Measurements from ENCODE around the gene PSMA6.

The PSMA6 gene

GRCh38 chr14:35362911-35363374, 70.8 kb downstream of the PSMA6 start:
- no peak for DNase-seq (ENCODE audit: insufficient read length, low spot score)
- FAIRE-seq: peak; percentile 86
- no peak for TF ChIP-seq POLR2AphosphoS5 (IDR thresholded peaks at IDR 0.05; ENCODE audit: low read depth, low read length)
- no peak for TF ChIP-seq TAF1 (IDR thresholded peaks at IDR 0.05; ENCODE audit: low read depth, low read length)
- no peak for TF ChIP-seq PAX5 (IDR thresholded peaks at IDR 0.05; ENCODE audit: insufficient read depth, low read length, severe bottlenecking)
- no peak for TF ChIP-seq POLR2A (IDR thresholded peaks at IDR 0.05; ENCODE audit: low read depth, low read length)
- TF ChIP-seq SPI1 (IDR thresholded peaks at IDR 0.05; ENCODE audit: low read depth, low read length): no peak
- TF ChIP-seq POU2F2 (IDR thresholded peaks at IDR 0.05; ENCODE audit: low read depth, low read length): peak; percentile 79; the same call in 1 of the 2 replicates

DNA sequence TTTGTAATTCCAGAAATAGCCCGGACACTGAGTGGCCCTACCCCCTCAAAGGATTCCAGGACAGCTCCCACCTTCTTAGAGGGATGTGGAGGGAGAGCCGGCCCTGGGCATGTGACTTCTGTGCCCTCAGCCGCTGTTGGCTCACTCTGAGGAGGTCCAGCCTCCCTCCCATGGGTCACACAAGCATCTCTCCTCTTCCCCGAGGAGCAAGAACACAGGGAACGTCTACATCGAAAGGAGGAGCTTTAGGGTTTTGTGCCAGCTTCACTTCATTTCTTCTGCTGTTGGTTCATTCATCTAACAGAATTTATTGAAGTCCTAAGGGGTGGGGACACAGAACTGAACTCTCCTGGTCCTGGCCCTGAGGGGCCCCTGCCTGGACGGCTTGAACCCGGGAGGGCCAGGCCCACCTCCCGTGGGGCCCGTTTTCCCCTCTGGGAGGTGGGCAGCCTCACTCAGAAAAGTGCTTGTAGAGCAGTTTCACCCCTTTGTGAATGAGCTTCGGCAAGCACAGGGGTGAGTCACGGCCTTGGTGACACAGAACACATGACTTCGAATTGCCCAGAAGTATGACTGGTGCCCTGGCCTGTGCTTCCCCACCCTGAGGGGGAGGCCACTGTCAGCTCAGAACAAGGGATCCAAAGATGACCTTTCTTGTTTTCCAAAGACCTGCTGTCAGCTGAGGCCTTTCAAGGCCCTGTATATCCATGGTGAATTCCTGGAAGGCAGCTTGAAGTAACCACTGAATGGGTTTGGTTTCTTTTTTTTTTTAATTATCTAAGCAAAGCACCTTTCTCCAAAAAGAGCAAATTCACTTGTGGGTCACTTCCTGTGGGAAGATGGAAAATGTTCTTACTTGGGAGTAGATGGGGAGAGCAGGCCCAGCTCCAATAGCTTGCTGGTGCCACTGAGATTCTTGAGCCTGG, 73.2 kb downstream of the PSMA6 start:
- FAIRE-seq (peak; percentile 56), DNase-seq (ENCODE audit: insufficient read length, low spot score) (no peak)

DNA sequence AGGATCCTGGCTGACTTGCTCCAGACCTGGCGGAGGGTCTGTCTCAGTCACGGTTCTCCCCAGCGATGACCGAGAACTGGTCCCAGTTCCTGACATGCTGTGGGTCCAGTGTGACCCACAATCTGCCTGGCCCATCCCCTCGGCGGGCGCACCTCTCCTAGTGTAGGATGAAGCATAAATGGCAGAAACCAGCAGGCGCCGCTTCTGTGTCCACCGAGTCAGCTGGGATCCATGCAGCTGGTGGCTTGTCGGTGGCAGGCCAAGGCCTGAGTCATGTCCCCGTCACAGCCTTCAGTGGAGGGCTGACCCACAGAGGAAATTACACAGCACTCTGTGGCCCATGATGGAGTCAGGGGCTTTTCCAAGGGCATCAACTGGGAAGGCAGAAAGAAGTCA, 73.9 kb downstream of the PSMA6 start:
- no peak for DNase-seq (ENCODE audit: insufficient read length, low spot score)
- FAIRE-seq: no peak

More for the DNA sequence above, 73.2 kb downstream of the PSMA6 start:
- TF ChIP-seq PAX5 (IDR thresholded peaks at IDR 0.05; ENCODE audit: insufficient read depth, low read length, severe bottlenecking) (no peak), POLR2A (IDR thresholded peaks at IDR 0.05; ENCODE audit: low read depth, low read length) (no peak), POU2F2 (IDR thresholded peaks at IDR 0.05; ENCODE audit: low read depth, low read length) (no peak), TAF1 (IDR thresholded peaks at IDR 0.05; ENCODE audit: low read depth, low read length) (no peak), SPI1 (IDR thresholded peaks at IDR 0.05; ENCODE audit: low read depth, low read length) (no peak), POLR2AphosphoS5 (IDR thresholded peaks at IDR 0.05; ENCODE audit: low read depth, low read length) (no peak)

DNA sequence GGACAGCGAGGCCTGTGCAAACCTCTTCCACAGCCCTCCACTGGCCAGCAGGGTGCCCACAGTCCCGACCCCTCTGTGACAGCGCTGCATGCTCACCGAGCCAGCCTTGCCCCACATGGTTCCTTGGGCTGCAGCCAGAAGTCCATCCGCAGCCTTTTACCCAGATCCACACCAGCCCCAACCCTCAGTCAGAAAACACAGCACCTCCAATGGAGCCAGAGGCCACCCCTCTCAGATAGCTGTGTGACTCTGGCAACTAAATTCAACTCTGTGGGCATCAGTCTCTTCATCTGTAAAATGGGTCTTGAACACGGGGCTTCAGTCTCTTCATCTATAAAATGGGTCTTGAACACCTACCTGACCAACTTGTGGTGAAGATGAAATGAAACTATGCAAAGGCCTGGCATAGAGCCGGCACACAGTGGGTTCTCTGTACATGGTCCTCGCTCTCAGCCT, 74.4 kb downstream of the PSMA6 start:
- TF ChIP-seq POLR2AphosphoS5 (IDR thresholded peaks at IDR 0.05; ENCODE audit: low read depth, low read length): no peak
- TF ChIP-seq PAX5 (IDR thresholded peaks at IDR 0.05; ENCODE audit: insufficient read depth, low read length, severe bottlenecking): no peak
- no peak for TF ChIP-seq POLR2A (IDR thresholded peaks at IDR 0.05; ENCODE audit: low read depth, low read length)
- TF ChIP-seq POU2F2 (IDR thresholded peaks at IDR 0.05; ENCODE audit: low read depth, low read length): no peak
- TF ChIP-seq TAF1 (IDR thresholded peaks at IDR 0.05; ENCODE audit: low read depth, low read length): no peak
- TF ChIP-seq SPI1 (IDR thresholded peaks at IDR 0.05; ENCODE audit: low read depth, low read length): no peak
- FAIRE-seq: no peak
- no peak for DNase-seq (ENCODE audit: insufficient read length, low spot score)

More for the DNA sequence above, 73.9 kb downstream of the PSMA6 start:
- no peak for TF ChIP-seq PAX5 (IDR thresholded peaks at IDR 0.05; ENCODE audit: insufficient read depth, low read length, severe bottlenecking)
- TF ChIP-seq POLR2A (IDR thresholded peaks at IDR 0.05; ENCODE audit: low read depth, low read length): no peak
- no peak for TF ChIP-seq TAF1 (IDR thresholded peaks at IDR 0.05; ENCODE audit: low read depth, low read length)
- no peak for TF ChIP-seq POU2F2 (IDR thresholded peaks at IDR 0.05; ENCODE audit: low read depth, low read length)
- no peak for TF ChIP-seq POLR2AphosphoS5 (IDR thresholded peaks at IDR 0.05; ENCODE audit: low read depth, low read length)
- TF ChIP-seq SPI1 (IDR thresholded peaks at IDR 0.05; ENCODE audit: low read depth, low read length): no peak

DNA sequence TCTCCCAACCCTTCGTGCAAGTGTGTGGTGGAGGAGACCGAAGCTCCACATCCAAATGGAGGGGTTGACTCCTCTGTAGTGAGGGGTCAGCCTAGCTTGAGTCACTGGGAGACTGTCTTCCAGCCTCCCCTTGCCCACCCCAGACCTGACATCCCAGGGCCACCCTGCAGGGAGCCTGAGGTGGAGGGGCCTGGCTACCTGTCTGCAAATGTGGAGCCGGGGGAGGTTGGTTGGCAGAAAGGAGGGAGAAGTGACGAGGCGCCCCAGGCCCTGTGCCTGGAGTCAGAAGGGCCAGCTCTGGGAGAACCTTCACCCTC, 74.8 kb downstream of the PSMA6 start:
- peak; percentile 38 for FAIRE-seq
- no peak for DNase-seq (ENCODE audit: insufficient read length, low spot score)
- no peak for TF ChIP-seq TAF1 (IDR thresholded peaks at IDR 0.05; ENCODE audit: low read depth, low read length)
- TF ChIP-seq POU2F2 (IDR thresholded peaks at IDR 0.05; ENCODE audit: low read depth, low read length): no peak
- no peak for TF ChIP-seq POLR2AphosphoS5 (IDR thresholded peaks at IDR 0.05; ENCODE audit: low read depth, low read length)
- TF ChIP-seq SPI1 (IDR thresholded peaks at IDR 0.05; ENCODE audit: low read depth, low read length): no peak
- TF ChIP-seq PAX5 (IDR thresholded peaks at IDR 0.05; ENCODE audit: insufficient read depth, low read length, severe bottlenecking): no peak
- TF ChIP-seq POLR2A (IDR thresholded peaks at IDR 0.05; ENCODE audit: low read depth, low read length): no peak
